Measurements from ENCODE around the gene GOT1. TPM values are rescaled to one million over a fixed set of nuclear protein-coding genes. Genes with fewer than 3 reads are reported as not detected.

The GOT1 gene
- total and polyA plus RNA-seq, 10 of the 15 experiments (the other 5 are each of a cell fraction or from before 2014, with no cell fraction given): 32.5 to 67.5 (median 50.3) TPM

- no peak overlapping the region for H2AFZ ChIP-seq (ENCODE audit: control insufficient read depth, low read depth, low read length)
- intact Hi-C loops (cut with micrococcal nuclease; ENCODE audit: unreplicated experiment) (no loop called here), in situ Hi-C loops (cut with MboI) (no loop called here)
- H3K9ac ChIP-seq (ENCODE audit: control insufficient read depth, insufficient read depth, low read length): no peak overlapping the region
- H3K4me1 ChIP-seq (ENCODE audit: control insufficient read depth, insufficient read depth, low read length): no peaks in the 10 kb centered on the region
- no peaks in the 10 kb centered on the region for H3K36me3 ChIP-seq (ENCODE audit: control insufficient read depth in 2 of 2, insufficient read depth in 2 of 2, low read length in 1 of 2)
- FAIRE-seq (no peak), DNase-seq (ENCODE audit: low read depth, low spot score) (no peak), ATAC-seq (no peak)
- RAD21 ChIA-PET (ENCODE audit: unreplicated experiment): no interaction called here
- CTCF ChIA-PET: interaction anchor here (0.9 kb wide), 1 partner anchor 143 kb away, joined by 5 read pairs; no protein-coding TSS in a partner anchor
- H3K4me3 ChIP-seq: no peak overlapping the region
- H3K79me2 ChIP-seq (ENCODE audit: control insufficient read depth, insufficient read depth, low read length): no peaks in the 10 kb centered on the region
- whole genome bisulfite sequencing (ENCODE audit: insufficient coverage, insufficient replicate concordance, low lambda C conversion rate, missing lambda C conversion rate): 48% methylated on average over 2 of the region's 2 CpGs
- no peak for TF ChIP-seq NFIC (IDR thresholded peaks at IDR 0.05; ENCODE audit: low read depth, low read length)
- no peak for TF ChIP-seq RBBP5 (conservative IDR thresholded peaks at IDR 0.05)
- TF ChIP-seq NR2C2 (IDR thresholded peaks at IDR 0.05; ENCODE audit: borderline replicate concordance, control insufficient read depth, insufficient read length, low read depth): no peak
- TF ChIP-seq SMAD5 (IDR thresholded peaks at IDR 0.05; ENCODE audit: low read depth): no peak
- TF ChIP-seq PAX8 (IDR thresholded peaks at IDR 0.05): no peak
- no peak for TF ChIP-seq SRF (IDR thresholded peaks at IDR 0.05; ENCODE audit: low read depth in 2 of 2, low read length in 2 of 2)
- TF ChIP-seq ZNF687 (IDR thresholded peaks at IDR 0.05): no peak
- TF ChIP-seq YY1 (IDR thresholded peaks at IDR 0.05; ENCODE audit: low read depth, low read length): no peak
- no peak for TF ChIP-seq RAD51 (IDR thresholded peaks at IDR 0.05)
- no peak for TF ChIP-seq RFX5 (IDR thresholded peaks at IDR 0.05; ENCODE audit: low read depth, low read length)
- TF ChIP-seq NFYB (IDR thresholded peaks at IDR 0.05; ENCODE audit: insufficient read depth, low read depth, low read length): no peak
- no peak for TF ChIP-seq POLR2AphosphoS5 (IDR thresholded peaks at IDR 0.05; ENCODE audit: low read length)
- no peak for TF ChIP-seq CBX3 (IDR thresholded peaks at IDR 0.05; ENCODE audit: borderline replicate concordance, low read depth)
- TF ChIP-seq MXI1 (IDR thresholded peaks at IDR 0.05; ENCODE audit: low read depth, low read length): no peak
- TF ChIP-seq TBL1XR1 (IDR thresholded peaks at IDR 0.05; ENCODE audit: low read depth, low read length): no peak
- TF ChIP-seq YBX1 (IDR thresholded peaks at IDR 0.05): no peak
- no peak for TF ChIP-seq CTCF (IDR thresholded peaks at IDR 0.05 in 2 of 3, conservative IDR thresholded peaks at IDR 0.05 in 1 of 3; ENCODE audit: control insufficient read depth in 2 of 3, extremely low read depth in 1 of 3, insufficient read depth in 1 of 3, low read depth in 3 of 3, low read length in 3 of 3)
- no peaks in the 10 kb centered on the region for H4K20me1 ChIP-seq (ENCODE audit: control insufficient read depth, insufficient read depth)
- no peak overlapping the region for H3K4me2 ChIP-seq (ENCODE audit: control insufficient read depth, insufficient read depth)
- no TSS peak for BruUV-seq (replicated peaks)
- SMC1A ChIA-PET (ENCODE audit: uncharacterized antibody, unreplicated experiment): interaction anchor here (0.7 to 1.1 kb wide), 2 partner anchors 16 to 93 kb away, joined by 3 to 4 read pairs; no protein-coding TSS in a partner anchor
- H3K9me3 ChIP-seq (replicated peaks; ENCODE audit: control insufficient read depth, insufficient read depth, low read length): no peaks in the 10 kb centered on the region
- POLR2A ChIA-PET: interaction anchor here (0.6 kb wide), 1 partner anchor 407 kb away, joined by 3 read pairs; no protein-coding TSS in a partner anchor
- H3K27me3 ChIP-seq (replicated peaks in 1 of 2; ENCODE audit: control insufficient read depth in 2 of 2, insufficient read depth in 2 of 2, low read length in 1 of 2): peaks cover 0 to 2% of the 10 kb centered on the region in 2 experiments
- H3K27ac ChIP-seq (ENCODE audit: control insufficient read depth, insufficient read depth): no peak overlapping the region
Observed at GRCh38 chr10:99459217-99459616, 28.8 kb upstream of the GOT1 start.

Measured in GM12878 (cell line).